Measurements from ENCODE around the gene ETV1.
"Not testable (repeated sequence)": the region's sequence is repeated elsewhere in the genome, so short reads cannot be mapped to it uniquely, and the experiment has no call there.

The ETV1 gene

DNA sequence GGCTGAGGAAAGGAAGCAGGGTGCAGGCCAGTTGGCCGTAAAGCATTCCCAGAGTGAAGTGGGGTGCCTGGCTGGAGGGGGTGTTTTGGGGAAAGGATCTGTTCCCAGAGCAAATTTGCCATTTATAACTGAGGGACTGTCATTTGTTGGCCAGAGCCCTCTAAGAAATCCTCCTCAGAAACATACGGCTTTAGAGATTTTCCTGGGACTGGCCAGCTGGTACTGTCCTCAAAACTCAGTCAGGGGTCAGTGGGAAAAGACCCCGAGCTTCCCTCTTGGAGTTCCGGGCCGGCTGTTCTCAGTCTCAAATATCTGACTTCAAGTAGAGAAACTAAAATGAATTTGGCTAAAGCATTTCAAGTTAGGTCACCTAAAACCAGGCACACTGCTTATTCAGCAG, 55.9 kb downstream of the ETV1 start:
- no peak for DNase-seq (ENCODE audit: low read depth)
- H3K4me3 ChIP-seq (ENCODE audit: low read length): no peak overlapping the region
- TF ChIP-seq, protein P1, sequence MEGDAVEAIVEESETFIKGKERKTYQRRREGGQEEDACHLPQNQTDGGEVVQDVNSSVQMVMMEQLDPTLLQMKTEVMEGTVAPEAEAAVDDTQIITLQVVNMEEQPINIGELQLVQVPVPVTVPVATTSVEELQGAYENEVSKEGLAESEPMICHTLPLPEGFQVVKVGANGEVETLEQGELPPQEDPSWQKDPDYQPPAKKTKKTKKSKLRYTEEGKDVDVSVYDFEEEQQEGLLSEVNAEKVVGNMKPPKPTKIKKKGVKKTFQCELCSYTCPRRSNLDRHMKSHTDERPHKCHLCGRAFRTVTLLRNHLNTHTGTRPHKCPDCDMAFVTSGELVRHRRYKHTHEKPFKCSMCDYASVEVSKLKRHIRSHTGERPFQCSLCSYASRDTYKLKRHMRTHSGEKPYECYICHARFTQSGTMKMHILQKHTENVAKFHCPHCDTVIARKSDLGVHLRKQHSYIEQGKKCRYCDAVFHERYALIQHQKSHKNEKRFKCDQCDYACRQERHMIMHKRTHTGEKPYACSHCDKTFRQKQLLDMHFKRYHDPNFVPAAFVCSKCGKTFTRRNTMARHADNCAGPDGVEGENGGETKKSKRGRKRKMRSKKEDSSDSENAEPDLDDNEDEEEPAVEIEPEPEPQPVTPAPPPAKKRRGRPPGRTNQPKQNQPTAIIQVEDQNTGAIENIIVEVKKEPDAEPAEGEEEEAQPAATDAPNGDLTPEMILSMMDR (conservative IDR thresholded peaks at IDR 0.05; ENCODE audit: low read length): no peak

DNA sequence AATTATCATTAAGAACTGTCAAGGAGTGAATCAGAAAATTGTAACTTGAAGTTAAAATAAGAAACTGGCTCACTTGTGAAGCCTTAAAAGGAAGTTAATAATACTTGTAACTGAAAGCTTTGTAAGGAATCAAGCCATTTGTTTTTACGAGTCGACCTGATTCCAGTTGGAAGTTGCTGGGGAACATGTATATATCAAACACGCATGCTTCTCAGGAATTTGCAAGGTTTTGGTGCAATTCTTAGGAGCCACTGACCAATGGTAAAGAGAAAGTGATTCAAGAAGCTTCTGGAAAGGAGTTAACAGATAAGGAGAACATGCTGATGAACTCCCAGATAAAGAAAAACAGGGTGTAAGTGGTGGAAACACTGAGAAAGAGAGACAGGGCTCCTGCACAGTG, 56.4 kb downstream of the ETV1 start:
- no peak for DNase-seq (ENCODE audit: low read depth)
- no peak overlapping the region for H3K4me3 ChIP-seq (ENCODE audit: low read length)
- TF ChIP-seq, protein P1 (conservative IDR thresholded peaks at IDR 0.05; ENCODE audit: low read length): no peak

DNA sequence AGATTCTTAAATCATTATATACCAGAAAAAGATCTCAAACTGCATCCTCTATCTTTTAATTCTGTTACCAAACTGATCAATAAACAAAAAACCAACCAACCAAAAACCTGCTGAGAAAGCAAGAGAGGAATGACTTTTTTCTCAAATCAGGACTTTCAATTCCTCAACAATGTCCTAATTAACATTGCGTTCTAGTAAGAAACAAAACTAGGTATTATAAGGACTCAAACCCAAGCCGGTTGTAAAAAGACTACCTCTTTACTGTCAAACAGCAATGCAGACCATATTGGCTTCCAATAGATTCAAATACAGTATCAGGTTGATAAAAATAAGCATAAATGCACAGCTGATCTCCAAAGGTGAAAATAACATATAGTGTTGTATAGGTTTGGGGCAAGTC, 57.3 kb downstream of the ETV1 start:
- TF ChIP-seq, protein P1 (conservative IDR thresholded peaks at IDR 0.05; ENCODE audit: low read length): no peak
- DNase-seq (ENCODE audit: low read depth): no peak
- no peak overlapping the region for H3K4me3 ChIP-seq (ENCODE audit: low read length)

DNA sequence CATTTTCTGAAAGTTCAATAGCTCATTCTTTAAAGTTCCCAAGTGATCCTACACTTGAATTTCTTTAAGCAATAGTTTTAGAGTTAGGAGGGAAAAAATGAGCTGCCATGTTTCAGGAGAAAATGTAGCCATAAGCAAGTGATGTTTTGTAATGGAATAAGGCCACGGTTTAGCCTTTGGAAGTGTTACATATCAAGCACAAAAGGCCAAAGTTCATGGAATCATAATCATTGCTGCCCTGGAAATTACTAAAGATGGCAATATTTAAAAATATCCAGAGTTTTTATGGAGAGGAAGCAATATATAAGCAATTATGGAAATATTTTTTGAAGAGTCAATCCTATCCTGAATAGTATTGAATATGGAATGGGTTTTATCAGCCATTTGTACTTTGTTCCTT, 68.4 kb downstream of the ETV1 start:
- TF ChIP-seq, protein P1 (conservative IDR thresholded peaks at IDR 0.05; ENCODE audit: low read length): no peak
- DNase-seq (ENCODE audit: low read depth): no peak
- no peak overlapping the region for H3K4me3 ChIP-seq (ENCODE audit: low read length)

DNA sequence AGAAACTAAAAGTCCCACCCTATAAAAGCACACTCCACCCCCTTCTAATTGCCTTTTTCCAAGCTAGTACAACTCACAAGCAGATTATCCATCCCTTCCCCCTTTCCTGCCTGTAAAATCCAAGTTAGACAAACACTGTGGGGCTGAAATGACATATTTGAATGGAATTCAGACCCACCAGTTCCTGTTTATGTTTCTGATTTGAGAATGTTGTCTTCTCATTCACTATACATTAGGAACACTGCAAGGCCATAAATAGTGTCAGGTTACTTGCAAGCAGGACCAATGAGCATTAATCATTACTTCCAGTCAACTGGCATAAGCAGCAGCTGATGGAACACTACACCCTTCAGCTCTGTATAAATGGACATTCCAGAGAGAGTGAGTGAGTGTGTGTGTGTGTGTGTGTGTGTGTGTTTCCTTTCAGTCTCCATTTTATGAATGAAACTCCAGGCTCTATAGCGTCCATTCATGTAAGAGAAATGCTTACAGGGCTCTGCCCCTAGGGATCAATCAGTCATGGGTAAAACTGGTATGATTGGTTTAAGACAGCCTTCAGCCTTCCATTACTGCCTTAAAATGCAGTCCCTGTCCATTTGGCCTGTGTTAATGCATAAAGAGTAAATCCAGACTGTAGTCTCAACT, 69.3 kb downstream of the ETV1 start:
- no peak overlapping the region; the same call in 1 of the 2 replicates for H3K4me3 ChIP-seq (ENCODE audit: low read length)
- DNase-seq (ENCODE audit: low read depth): peak; percentile 99
- TF ChIP-seq, protein P1 (conservative IDR thresholded peaks at IDR 0.05; ENCODE audit: low read length): no peak

DNA sequence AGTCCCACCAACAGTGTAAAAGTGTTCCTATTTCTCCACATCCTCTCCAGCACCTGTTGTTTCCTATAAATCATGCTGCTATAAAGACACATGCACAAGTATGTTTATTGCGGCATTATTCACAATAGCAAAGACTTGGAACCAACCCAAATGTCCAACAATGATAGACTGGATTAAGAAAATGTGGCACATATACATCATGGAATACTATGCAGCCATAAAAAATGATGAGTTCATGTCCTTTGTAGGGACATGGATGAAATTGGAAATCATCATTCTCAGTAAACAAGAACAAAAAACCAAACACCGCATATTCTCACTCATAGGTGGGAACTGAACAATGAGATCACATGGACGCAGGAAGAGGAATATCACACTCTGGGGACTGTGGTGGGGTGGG, 71.1 kb downstream of the ETV1 start:
- DNase-seq (ENCODE audit: low read depth); H3K4me3 ChIP-seq (ENCODE audit: low read length): not testable (repeated sequence)

DNA sequence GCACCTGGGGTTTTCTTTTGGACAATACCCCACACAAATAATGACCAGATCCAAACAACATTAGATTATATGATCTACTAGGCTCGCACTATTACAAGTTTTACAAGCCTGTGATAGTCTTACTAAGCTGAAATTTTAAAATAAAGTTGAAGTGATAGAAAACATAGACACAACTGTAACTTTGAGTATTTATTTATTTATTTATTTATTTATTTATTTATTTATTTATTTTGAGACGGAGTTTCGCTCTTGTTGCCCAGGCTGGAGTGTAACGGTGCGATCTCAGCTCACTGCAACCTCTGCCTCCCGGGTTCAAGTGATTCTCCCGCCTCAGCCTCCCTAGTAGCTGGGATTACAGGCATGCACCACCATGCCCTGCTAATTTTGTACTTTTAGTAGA, 72.4 kb downstream of the ETV1 start:
- not testable (repeated sequence) for H3K4me3 ChIP-seq (ENCODE audit: low read length); DNase-seq (ENCODE audit: low read depth)

DNA sequence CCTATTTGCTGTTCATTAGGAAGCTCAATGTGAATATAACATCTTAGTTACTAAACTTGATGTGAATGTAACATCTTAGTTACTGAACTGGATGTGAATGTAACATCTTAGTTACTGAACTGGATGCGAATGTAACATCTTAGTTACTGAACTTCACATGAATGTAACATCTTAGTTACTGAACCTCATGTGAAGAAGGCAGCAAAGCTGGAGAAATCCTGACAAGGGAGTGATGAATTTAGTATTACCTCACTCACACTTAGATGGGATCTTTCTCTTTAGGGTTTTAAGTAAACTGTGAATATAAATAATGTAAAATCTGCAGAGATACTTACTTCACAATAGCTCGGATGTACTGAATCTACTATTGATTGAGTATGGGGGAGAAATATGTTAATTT, 73.6 kb downstream of the ETV1 start:
- H3K4me3 ChIP-seq (ENCODE audit: low read length): no peak overlapping the region
- TF ChIP-seq, protein P1 (conservative IDR thresholded peaks at IDR 0.05; ENCODE audit: low read length): no peak
- DNase-seq (ENCODE audit: low read depth): no peak

Data from AG10803 (cell line).